GM19023 (cell line): ENCODE results near the gene PDZD4.

Experiments used
- ATAC-seq: cut with Tn5 transposase; IDR thresholded peaks from one replicate; pipeline ENCODE4 v1.9.1; 2021; ENCODE audit warnings: mild to moderate bottlenecking, moderate library complexity; ENCODE audit not compliant: unreplicated experiment

Gene PDZD4

DNA sequence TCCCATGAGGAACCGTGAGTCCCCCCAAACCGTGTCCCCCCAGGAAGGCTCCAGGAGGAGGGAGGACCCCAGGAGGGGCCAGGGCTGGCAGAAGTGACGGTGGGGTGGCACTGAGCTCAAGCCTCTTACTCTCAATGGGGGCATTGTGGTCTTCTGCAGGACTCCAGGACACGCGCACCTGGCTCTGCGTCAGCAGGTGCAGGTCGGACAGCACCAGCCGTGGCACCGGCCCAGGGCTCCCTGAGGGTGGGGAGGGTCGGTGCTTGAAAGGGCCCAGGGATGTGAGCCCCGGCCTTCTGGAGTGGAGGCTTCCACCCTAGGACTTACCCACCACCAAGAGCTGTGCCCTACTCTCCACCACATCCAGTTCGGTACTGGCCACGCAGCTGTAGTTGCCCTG is 37.3 kb upstream of the PDZD4 start:
- ATAC-seq, result no peak

DNA sequence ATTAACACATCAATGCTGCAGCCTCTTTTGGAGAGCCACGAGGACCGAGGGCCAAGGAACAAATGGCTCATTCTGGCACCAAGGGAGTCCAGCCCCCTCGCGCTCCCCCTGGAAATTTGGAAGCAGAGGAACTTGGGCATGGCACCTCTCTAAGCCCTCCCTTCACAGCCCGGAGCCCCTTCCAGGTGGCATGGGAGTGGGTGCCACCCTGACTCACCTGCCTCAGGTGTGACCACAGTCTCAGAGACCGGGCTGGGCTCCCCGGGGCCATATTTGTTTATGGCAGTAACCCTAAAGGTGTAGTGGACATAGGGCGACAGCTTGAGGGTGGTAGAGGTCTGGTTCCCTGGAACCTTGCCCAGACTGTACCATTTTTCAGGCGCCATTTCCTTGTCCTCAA is 36.8 kb upstream of the PDZD4 start:
- no peak for ATAC-seq

DNA sequence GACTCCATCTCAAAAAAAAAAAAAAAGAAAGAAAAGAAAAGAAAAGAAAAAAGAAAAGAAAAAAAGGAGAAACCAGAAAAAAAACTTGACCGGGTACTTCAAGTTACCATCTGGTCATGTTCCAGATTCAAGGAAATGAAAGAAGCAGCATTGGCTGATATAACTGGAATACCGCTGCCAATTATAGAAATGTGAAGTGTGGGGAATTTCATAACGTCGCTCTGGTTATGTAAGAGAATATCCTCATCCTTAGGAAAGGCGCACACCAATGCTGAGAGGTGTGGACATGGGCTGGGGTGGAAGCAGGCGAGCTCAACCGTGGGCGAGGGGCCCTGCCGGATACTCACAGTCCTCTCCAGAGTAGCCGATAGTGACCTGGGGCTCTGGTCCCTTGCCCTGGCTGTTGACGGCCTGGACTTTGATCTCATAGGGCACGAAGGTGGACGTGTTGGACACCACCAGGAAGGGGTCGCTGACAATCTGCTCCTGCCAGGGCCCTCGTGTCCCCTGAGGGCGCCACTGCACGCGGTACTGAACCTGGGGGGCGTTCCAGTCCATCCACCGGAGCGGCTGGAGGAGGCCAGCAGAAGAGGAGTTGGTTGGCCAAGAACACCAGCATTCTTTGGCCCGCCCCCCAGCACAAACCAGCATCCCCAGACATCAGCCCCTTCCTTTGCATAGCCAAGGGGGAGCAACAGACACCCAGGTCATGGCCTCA is 36.1 kb upstream of the PDZD4 start:
- no peak for ATAC-seq

DNA sequence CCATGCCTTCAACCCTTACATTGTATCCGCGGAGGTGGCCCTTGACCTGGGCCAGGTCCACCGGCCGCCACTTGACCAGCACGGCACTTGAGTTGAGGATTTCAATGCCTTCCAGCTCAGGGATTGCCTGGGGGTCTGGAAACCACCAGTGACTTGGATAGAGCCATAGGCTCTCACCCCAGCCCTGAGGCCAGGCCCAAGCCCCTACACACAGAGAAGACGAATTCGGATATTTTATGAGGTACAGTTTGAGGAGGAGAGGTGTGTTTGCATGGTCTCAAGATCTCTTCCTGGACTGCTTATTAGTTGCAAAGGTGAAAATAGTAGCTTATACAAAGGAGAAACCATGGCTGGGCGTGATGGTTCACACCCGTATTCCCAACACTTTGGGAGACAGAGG is 35.3 kb upstream of the PDZD4 start:
- no peak for ATAC-seq

DNA sequence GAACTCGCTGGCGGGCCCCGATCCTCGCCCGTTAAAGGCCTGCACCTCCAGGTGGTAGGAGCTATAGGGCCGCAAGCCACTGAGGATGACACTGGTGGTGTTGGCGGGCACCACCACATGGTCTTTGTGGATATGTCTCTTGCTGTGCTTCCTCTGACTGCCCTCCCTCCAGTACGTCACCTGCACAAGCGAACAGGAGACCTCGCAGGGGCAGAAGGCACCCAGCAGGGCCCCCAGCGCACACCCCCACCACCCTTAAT is 34.9 kb upstream of the PDZD4 start:
- ATAC-seq, result no peak

DNA sequence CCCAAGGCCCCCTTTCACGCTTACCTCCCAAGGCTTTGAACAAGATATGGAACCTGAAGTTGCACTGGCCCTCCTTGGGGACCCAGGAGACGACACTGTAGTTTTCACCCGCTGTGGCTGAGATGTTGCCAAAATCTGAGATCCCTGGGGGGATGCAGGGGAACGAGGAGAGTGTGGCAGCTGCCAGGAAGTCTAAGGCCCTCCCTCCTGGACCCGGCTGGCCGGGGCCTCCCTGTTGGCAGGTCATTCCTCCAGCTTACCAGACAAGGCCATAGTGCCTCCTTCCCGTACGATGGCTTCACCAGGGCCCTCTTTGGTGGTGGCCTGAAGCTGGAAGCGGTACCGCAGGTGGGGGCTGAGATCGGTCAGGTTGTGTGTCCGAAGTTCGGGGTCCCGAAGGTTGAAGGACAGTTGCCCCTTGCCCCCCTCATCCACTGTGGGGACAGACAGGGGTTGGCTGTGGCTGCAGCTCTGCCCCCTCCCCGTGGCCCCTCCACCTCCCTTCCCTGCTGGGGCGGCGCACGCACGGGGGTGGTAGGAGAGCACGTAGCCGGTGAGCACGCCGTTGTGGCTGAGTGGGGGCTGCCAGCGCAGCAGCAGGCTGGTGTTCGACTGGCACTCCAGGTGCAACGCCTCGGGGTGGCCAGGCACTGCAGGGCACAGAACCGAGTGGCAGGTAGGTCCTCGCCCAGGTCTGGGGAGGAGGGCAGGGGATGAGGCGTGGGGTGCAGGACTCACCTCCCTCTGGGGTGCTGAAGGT is 34.4 kb upstream of the PDZD4 start:
- ATAC-seq, result no peak

DNA sequence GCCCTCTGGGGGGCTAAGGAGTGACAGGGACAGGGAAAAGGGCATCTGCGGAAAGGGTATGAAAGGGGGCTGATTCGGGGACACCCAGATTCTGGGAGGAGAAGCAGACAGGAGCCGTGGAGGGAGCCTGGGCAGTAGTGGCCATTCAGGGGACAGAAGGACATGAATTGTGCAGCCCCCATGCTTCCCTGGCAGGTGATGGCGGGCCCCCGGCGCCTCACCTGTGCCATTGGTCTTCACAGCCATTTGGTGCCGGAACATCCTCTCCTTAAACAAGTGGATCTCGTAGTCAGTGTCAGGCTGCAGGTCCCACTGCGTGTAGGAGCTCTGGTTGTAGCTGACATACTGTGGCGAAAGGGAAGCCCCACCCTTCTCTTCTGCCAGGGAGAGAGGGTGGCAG is 33.8 kb upstream of the PDZD4 start:
- ATAC-seq, result no peak

DNA sequence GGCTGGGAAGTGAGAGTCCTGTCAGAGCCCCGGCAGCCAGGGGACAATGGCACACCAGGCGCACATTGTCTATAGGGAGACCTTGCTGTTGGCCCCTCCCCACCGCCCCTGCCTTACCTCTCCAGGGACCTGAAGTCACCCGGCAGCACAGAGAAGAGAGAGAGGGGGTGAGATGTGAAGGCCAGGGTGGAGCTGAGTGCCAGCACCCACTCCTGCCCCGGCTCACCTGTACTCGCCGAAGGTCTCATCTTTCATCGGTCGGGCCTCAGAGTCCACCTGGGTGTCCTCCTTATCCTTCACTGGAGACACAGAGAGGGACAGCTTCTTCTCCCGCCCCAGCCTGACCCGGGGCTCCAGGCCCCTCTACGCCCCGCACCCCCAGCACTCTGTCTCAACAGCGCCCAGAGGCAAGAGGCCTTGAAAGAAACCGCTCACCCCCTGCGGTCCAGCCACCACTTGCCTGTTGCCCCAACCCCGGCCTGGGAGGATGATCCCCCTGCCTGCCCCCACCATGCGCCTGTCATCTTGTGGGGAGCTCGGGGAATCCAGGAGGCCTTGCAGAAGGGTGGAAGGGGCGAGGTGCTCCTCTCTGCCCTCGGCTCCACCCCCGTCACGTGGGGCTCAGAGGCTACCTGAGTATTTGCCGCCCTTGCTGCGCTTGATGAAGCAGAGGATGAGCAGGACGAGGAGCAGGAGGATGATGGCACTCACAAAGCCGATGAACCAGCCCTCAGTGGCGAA is 33.1 kb upstream of the PDZD4 start:
- ATAC-seq, result no peak

DNA sequence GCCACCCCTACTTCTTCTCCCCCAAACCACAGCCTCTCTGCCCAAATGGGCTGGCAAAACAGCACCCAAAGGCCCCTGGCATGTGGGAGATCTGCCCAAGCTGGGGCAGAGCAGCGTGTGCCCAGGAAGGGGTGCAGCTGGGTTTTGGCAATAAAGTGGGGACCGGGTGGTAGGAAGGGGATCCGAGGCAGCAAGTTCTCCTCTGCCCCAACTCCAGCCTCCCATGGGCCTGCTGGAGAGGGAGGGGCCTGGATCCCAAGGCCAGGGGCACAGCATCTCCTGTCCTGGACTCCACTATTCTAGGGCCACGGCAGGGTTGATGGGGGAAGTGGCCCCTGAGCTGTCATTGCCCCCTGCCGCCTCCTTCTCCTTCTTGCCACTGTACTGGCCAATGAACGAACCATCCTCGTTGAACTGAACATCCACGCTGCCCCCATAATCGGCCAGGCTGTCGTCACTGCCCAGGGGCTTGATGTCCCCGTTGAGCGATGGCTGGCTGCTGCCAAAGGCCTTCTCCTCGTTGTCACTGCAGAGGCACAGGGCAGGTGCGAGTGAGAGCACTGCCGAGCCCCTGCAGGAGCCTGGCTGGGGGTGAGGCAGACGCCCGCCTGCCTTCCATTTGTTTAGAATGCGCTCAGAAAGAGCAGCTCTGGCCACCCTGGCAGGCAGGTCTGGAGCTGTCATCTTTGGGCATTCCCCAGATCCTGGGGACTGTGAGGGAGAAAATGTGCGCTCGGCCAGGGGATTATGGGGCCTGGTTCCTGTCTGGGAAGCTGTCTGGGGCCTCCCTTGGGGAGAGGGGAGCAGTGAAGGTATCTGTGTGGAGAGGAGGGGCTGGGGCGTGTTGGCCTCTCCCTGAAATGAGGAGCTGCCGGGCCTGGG is 32.3 kb upstream of the PDZD4 start:
- no peak for ATAC-seq

DNA sequence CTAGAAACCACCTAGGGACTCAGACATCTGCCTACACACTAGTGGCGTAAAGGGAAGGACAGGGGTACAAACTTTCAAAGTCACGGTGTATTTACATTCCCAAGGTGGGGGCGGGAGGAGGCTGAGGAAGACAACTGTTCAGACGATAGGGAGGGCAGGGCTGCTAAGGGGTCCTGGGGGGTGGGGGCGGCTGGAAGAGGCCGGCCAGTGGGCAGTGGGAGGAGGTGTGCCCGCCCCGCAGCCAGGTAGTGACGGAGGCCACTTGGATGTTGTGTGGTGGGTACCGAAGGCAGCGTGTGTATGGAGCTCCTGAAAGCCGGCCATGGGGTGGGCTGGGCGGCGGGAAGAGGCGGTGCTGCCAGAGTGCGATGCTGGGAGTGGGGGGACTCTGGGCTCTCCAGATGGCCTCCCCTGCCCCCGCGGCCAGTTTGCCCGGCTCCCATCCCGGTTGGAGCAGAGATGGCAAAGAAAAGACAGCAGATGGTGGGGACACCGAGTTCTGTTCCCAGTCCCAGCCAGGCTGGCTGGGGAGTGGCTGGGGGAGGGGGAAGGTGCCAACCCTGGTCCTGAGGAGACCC is 31.5 kb upstream of the PDZD4 start:
- ATAC-seq, result no peak

DNA sequence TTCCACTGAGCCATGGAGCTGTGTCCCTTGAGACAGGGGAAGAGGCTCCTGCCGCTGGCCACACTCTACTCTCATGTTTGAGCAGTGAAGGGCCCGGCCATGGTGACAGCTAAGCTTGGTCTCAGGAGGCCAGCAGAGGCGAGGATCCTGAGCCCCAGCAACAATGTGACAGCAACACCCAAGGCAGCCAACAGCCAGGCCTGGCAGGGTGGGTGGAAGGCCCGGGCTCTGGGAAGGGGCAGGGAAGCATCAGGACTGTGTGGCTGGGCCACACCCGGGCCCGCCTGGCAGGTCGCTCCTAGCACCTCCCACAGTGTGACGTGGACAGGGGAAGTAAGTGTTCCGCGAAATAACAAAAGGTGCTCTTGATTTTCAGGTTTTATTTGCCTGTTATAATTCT is 30.8 kb upstream of the PDZD4 start:
- no peak for ATAC-seq

DNA sequence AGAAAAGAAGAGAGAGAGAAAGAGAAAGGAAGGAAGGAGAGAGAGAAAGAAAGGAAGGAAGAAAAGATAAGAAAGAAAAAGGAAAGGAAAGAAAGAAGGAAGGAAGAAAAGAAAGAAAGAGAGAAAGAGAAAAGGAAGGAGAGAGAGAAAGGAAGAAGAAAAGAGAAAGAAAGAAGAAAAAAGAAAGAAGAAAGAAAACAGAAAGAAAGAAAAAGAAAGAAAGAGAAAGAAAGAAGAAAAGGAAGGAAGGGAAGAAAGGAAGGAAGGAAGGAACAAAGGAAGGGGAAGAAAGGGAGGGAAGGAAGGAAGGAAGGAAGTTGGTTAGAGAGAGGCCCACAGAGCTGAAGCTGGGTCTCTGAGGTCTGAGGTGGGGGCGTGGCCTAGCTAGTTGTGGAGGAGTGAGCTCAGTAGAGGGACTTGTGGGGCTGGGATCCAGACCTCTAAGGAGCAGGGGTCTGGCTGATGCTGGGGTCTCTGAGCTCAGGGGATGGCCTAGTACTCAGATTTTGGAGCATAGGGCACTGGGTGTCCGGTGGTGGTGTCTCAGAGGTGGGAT is 27.1 kb upstream of the PDZD4 start:
- no peak for ATAC-seq

DNA sequence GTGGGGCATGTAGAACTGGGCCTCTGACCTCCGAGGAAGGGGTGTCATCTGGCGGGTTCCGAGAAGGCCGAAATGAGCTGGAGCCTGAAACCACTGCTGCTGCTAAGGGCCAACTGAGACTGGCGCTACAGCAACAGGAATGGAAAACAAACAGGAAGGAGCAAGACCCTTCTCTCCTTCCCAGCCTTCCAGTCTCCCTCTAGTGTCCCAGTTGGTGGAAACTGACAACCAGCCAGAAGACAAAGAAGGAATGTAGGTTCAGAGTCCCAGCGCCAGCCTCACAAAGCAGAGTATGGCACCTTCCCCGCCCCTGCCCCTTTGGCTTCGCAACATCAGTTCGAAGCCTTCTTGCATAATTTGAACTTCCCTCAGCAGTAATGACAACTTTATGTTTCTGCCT is 24.4 kb upstream of the PDZD4 start:
- ATAC-seq, result no peak

DNA sequence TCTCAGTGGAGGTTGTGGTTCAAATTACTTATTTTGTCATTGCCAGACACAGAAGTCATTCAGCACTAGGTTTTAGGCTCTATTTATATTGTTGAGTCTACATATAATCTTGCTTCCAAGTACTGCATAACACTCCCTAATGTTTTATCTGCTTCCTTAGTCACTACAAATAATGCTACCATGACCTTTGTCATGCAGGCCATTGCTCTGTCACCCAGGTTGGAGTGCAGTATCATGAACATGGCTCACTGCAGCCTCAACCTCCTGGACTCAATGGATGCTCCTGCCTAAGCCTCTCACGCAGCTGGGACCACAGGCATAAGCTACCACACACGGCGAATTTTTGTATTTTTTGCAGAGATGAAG is 23.5 kb upstream of the PDZD4 start:
- no peak for ATAC-seq

DNA sequence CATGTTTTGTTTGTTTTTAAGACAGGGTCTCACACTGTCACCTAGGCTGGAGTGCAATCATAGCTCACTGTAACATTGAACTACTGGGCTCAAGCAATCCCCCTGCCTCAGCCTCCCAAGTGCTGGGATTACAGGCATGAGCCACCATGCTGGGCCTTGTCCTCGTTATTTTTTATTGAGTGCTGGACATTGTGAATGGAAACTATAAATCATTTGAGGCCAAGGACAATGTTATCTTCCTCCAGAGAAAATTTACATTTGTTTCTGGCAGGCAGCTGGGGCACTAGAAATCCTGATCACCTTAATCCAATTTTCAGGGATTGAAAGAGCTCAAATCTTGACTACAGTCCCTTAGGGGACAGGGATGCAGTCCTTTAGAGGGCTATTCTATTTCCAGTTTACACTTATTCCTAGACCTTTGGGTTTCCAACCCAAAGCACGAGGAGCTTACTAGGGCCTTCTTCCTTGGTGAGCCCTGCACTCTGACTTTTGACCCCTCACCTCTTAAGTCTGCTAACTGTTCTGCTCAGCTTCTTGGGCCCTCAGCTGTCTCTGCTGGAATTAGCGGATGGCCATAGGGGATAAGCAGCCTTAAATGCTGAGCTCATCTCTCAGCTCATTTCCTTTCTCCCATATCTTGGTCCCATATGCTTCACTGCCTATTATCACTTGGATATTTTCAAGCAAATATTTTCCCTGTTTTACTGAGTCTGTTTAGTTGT is 23.0 kb upstream of the PDZD4 start:
- no peak for ATAC-seq

DNA sequence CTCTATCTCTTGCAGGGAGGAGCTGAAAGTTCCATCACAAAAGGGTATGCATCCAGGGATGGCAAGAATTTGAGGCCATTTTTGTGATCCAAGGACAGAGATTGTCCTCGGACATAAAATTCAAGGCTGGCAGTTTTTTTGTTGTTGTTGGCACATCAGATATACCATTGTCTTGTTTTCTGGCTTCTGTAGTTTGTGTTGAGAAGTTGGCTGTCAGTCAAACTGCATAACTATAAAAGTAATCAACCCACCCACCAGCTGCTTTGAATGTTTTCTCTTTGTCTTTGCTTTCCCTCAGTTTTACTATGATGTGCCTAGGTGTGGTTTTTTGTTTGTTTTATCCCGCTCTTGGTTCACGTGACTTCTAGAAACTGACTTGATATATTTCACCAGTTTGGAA is 21.6 kb upstream of the PDZD4 start:
- ATAC-seq, result no peak

DNA sequence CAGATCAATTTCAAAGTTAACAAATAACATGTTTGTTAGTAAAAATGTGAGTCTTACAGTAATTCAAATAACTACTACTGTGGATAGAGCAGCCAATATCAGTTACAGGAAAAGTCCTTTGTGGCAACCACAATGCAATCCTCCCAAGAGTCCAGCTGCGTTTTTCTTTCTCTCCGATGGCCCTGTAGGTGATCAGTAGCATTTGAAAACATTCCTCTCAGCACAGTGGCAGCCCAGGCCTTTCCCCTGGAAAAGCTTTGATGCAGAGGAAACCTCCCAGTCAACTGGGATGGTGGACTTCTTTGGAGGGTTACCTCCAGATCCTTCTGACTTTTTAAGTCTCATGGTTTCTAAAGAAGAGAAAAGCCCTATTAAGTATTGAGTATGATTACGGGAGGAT is 18.0 kb upstream of the PDZD4 start:
- no peak for ATAC-seq

DNA sequence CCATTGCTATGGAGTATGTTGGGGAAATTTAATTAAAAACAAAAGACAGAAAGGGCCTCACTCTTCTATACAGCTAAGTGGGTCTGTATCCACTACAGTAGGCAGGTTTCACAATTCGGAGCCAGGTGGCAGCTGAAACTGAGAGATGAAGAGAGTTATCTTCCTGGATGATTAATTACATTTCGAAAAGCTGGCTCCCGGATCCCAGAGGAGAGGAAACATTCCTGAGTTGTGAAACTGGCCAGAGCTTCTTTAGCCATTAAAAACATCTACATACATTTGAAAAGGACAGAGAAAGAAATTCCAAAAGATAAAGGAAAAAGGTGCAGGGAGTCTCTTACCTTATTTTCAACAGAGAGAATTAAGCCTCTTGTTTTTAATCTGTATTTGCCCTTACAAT is 15.5 kb upstream of the PDZD4 start:
- no peak for ATAC-seq

DNA sequence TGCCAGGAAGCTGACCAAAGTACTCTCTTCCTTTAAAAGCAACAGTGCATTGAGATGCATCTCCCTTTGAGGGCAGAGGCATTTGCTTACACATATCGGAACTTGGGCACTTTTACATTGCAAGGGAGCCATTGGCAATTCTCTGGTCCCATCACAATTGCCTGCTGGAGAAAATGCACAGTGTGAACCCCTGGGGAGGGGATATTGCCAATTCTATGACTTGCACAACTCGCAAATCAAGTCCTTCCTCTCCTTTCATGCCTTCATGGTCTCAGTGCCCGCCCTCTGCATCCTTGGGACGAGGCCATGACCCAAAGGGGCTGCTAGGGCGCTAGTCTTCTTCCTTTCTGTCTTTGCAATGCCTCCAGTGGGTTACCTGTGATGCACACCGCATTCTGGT is 14.9 kb upstream of the PDZD4 start:
- no peak for ATAC-seq

DNA sequence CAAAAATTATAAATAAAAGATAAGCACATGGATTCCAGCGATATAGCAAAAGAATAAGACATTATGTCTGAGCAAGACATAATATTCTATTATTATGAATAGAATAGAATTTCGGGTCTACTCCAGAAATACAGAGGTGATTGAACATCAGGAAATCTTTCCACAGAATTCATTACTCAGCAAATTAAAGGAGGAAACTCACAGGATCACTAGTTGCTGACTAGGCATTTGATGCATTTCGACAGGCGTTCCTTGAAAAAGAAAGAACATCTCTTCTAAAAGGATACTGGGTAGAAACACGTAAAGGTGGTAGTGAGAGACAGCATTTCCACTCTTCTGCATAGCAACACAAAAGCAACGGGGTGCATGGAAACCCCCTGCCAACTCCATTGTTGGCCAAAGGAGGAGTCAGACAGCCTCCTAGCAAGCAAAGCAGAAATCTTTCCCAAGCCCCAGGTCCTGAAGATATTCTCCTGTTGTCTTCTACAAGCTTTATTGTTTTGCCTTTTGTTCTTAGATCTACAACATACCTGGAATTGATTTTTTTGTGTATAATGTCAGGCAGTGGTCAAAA is 14.3 kb upstream of the PDZD4 start:
- ATAC-seq, result no peak
